Dermis blood vessel endothelial cell (primary cell): ENCODE measurements around the gene LCN15. TPM values are rescaled to one million over a fixed set of nuclear protein-coding genes. Genes with fewer than 3 reads are reported as not detected.
"Not testable (repeated sequence)": the region's sequence is repeated elsewhere in the genome, so short reads cannot be mapped to it uniquely, and the experiment has no call there.

Source experiments
- DNase-seq: peaks from one replicate; pipeline ENCODE4 v3.0.0; 2010
- total RNA-seq: library from RNA; depleted of rRNA; stranded (reverse); fragments of >200 nt; gene quantifications from 2 replicates; pipeline ENCODE4 v1.2.3, GENCODE V29; 2014

LCN15 gene
- total RNA-seq, 1 donor from 2014 or later = not detected

DNA sequence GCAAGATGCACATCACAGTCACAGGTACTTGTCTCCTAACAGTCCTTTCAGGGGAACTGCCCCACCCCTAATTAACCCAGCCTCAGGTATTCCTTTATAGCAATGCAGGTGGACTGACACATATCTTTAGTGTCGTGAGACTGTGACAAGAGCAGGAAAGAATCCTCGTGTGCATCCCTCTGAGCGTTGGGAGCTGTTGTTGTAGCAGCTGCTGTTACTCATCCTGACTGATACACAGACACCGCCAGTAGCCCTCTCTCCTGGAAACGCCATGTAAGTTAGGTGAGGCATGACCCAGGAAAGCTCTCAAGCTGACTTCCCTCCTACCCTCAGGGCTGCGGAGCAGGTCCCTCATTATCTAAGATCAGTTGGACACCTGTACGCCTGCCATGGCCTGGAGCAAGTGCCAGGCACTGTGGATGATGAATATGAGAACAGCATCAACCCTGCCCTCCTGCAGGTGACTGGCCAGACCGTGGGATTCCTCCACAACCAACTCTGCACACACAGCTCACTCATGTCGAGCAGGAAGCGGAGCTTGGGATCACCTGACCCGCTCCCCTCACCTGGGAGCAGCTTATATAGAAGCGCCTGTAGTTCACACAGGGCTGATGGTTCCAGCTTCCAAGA lies 10.2 kb upstream of the LCN15 start:
- DNase-seq = no peak

DNA sequence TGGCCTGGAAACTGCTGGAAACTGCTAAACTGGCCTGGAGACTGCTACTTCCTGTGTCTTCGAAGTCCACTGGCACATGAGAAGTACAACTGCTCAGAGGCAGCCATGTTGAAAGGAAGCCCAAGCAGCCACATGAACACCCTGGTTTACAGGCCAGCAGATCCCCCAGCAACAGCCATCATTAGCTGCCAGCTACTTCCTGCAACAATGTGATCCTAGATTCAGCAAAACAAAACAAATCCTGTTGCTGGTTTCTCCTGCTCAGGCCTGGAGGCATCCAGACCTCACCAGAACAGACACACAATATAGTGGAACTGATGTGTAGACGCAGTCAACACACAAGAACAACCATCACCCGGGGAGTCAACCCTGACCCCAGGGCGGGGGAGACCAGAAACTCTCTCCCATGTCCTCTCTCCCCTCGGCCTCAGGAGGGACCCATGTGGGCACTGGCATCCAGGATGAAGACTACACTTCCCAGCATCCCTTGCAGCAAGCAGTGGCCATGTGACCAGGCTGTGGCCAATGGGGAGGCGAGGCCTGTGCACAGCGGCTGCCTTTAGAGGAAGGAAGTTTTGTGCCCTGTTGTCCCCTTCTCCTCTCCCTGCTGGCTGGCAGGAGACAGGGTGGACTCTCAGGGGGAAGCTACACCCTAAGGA lies 9.2 kb upstream of the LCN15 start:
- peak; percentile 62 for DNase-seq

- no peak for DNase-seq
Observed at GRCh38 chr9:136771907-136772415, 7.6 kb upstream of the LCN15 start.

- DNase-seq = peak; percentile 60
Observed at GRCh38 chr9:136769710-136770191, 5.4 kb upstream of the LCN15 start.

GRCh38 chr9:136766410-136767120 lies 2.2 kb upstream of the LCN15 start:
- DNase-seq = peak; percentile 65

DNA sequence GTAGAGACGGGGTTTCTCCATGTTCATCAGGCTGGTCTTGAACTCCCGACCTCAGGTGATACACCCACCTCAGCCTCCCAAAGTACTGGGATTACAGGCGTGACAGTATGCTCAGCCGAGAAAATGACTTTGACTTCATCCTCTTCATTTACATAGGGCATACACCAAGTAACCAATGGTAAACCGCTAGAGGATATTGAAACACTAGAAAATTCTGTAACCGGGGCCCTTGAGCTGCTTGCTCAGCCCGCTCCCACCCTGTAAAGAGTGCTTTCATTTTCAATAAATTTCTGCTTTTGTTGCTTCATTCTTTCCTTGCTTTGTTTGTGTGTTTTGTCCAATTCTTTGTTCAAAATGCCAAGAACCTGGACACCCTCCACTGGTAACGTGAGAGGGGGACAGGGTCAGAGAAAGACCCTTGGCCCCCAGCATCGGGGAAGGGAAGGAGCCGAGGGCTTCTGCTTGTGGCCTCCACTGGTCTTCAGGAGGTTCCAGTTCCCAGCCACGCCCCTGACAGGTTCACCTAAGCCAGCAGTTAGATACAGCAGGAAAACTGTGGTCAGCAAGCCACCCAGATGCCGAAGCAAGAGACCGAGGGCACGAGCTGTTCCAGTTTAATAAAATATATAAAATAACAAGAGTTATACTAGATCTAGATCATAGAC lies 1.6 kb upstream of the LCN15 start:
- DNase-seq = not testable (repeated sequence)

- DNase-seq = no peak
Observed at GRCh38 chr9:136765041-136765440, 723 bp upstream of the LCN15 start.

DNA sequence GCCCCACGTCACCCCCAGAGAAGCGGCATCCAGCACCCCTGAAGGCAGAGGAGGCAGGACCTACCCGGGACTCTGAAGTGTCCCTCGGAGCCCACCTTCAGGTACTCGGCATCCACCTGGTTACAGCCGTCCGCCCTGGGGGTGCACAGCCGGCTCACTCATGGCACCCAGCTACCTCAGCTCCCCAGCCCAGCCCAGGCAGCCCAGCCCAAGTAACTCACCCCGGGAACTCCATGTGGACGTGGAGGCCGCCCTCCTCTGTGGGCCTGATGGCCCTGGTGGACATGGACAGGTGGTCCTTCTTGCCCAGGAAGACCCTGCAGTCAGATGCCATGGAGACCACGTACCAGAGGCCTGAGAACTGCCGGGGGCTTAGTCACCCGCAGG lies 676 bp downstream of the LCN15 start:
- DNase-seq = no peak

GRCh38 chr9:136762915-136763648 lies 1.2 kb downstream of the LCN15 start:
- peak; percentile 50 for DNase-seq

GRCh38 chr9:136762221-136762691 lies 2.1 kb downstream of the LCN15 start:
- DNase-seq = no peak

DNA sequence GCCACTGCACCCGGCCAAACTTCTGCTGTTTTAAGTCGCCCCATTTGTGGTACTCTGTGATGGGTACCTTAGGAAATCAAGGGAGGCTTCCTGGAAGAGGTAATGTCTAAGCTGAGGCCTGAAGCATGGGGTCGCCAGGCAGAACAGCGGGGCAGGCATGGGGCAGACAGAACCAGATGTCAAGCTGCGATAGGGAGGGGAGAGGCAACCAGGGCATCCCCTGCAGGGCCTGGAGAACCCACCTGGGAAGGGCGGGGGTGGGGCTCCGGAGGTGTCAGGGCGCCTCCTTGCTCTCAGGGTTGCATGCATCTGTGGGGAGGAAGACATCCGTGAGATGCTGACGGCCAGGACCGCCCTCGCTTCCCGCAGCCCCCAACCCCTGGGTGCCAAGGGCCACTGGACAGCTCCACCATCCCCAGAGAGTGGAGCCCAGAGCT lies 2.8 kb downstream of the LCN15 start:
- DNase-seq = no peak

GRCh38 chr9:136760834-136761544 lies 3.3 kb downstream of the LCN15 start:
- DNase-seq = peak; percentile 81

DNA sequence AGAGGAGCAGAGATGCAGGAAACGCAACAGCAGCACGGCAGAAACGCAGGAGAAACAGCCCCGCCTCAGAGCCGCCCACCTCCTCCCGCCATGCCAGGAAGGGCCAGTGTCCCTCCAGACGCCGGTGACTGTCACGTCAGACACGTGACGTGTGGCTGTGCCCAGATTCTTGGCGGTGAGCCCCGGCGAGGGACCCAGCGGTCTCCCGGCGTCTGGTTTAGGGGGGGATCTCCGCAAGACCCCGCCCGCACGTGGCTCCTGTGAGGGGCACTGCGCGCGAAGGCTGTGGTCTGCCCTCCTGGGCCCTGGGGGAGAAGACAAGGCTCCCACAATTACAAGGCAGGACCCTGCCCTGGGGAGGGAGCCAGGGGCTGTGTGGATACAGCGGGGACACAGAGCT lies 3.9 kb downstream of the LCN15 start:
- DNase-seq = no peak

DNA sequence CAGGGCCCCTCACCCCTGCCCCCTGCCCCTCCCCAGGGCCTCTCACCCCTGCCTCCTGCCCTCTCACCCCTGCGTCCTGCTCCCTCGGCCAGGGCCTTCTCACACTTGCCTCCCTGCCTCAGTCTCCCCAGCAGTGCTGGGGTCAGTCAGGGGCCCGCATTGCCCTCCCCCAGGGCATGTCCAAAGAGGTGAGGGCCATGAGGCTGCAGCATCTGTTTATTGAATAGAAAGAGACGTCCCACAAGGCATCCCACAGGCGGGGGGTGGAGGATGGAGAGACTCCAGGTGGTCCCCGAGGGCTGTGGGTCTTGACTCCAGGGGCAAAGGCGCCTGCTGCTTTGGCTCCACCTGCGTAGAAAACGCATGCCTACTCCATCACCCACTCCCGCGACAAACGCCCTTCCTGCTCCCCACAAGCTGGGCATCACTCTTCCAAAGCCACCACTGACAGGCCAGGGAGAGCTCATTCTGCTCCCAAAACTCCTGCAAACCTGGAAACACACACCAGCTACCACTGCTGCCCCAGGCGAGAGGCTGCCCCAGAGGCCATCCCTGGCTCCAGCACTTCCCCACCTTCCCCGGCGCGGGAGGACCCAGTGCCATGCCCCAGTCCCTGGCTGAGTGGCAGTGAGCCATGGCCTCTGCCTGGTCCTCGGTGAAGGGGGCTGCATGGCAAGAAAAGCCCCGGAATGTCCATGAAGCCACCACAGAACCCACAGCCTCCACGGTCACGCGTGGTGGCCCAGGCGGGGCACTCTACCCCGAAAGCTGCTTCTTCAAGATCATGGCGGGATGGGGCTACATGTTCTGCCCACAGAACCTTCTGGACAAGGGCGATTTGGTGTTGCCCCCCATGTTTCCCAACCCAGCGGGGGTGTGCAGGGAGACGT lies 4.6 kb downstream of the LCN15 start:
- no peak for DNase-seq

- no peak for DNase-seq
Observed at GRCh38 chr9:136759001-136759400, 5.3 kb downstream of the LCN15 start.

DNA sequence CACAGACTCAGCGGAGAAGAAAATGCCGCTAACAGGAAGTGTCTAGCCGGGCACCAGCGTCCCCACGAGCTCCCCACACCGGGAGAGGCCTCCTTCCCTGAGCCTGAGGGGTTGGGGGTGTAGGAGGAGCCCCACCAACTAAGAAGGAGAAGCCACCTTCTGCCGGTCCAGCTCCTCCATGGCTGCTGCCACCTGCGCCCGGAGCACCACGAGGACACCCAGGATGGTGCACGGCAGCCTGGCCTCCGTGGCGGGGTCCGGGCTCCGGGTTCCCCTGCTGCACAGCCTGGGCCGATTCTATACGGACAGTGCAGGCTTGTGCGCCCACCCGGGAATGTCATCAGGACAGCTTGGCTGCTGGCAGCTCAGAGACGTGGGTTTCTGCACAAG lies 6.6 kb downstream of the LCN15 start:
- no peak for DNase-seq

DNA sequence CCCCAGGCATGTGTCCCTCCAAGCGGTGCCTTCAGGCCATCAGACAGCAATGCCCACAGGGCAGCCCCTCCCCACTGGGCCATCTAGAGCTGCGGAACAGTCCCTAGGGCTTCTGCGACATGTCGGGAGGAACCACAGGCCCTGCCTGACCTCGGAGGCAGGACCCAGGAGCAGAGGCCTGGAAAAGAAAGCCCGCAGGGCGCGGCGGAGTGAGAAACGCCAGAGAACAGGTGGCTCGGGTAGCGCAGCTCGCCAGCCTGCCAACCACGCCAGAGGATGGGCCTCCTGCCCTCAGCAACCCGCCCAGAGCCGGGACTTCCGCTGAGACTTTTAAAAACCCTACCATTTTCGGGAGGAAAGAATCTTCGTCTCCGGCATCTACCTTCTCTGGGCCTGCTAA lies 7.0 kb downstream of the LCN15 start:
- no peak for DNase-seq

DNA sequence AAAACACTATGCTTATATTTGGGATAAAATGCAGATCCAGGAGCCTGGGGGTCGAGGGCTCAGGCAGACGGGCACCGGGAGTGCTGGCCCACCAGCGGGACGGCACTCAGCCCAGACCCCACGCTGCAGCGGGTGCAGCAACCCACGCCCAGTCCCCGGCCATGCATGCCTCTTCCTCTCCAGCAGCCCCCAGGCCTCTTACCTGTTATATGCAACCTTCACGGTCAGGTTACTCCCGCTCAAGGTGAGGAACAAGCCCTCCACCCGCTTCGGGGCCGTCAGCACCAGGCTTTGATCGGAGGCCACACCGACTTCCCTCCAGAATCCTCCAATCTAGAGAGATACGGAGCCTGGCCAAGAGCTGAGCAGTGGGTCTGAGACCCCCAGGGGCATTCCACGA lies 7.5 kb downstream of the LCN15 start:
- no peak for DNase-seq

GRCh38 chr9:136756134-136756438 lies 8.2 kb downstream of the LCN15 start:
- DNase-seq = no peak

DNA sequence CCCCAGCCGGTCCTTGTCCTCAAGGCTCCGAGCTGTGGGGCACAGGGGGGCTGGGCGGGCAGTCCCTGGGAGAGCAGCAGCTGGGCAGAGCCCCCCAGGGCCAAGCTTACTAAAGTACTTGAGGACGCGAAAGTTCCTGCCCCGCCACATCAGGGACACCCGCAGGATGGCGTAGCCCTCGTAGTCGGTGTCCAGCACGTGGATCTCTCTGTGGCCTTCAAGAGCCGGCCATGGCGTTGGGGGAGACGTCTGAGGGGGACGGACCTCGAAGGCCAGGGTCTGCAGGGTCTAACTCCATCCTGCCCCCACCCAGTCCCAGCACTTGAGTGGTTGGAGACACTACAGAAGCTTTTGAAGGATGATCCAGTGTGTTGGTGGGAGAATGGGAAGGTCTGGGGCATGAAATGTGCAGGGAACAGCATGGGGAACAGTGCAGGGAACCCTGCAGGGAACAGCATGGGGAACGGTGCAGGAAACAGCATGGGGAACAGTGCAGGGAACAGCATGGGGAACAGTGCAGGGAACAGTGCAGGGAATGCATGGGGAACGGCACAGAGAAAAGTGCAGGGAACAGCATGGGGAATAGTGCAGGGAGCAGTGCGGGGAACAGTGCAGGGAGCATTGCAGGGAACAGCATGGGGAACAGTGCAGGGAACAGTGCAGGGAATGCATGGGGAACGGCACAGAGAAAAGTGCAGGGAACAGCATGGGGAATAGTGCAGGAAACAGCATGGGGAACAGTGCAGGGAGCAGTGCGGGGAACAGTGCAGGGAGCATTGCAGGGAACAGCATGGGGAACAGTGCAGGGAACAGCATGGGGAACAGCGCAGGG lies 8.8 kb downstream of the LCN15 start:
- DNase-seq = not testable (repeated sequence)
